Measurements from ENCODE around the gene ABL2.

DNA sequence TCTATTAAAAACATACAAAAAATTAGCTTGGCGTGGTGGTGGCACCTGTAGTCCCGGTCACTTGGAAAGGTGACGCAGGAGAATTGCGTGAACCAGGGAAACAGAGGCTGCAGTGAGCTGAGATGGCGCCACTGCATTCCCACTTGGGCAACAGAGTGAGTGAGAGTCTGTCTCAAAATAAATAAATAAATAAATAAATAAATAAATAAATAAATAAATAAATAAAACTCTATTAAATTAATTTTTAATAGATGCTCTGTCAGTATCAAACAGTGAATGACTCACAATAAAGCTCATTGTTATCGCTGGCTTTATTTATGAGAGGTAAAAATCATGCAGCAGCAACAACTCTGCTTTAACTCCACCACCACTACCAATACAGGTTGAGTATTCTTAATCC lies 72.8 kb downstream of the ABL2 start:
- no peak for TF ChIP-seq POLR2AphosphoS5 (IDR thresholded peaks at IDR 0.05)
- TF ChIP-seq, protein P1, sequence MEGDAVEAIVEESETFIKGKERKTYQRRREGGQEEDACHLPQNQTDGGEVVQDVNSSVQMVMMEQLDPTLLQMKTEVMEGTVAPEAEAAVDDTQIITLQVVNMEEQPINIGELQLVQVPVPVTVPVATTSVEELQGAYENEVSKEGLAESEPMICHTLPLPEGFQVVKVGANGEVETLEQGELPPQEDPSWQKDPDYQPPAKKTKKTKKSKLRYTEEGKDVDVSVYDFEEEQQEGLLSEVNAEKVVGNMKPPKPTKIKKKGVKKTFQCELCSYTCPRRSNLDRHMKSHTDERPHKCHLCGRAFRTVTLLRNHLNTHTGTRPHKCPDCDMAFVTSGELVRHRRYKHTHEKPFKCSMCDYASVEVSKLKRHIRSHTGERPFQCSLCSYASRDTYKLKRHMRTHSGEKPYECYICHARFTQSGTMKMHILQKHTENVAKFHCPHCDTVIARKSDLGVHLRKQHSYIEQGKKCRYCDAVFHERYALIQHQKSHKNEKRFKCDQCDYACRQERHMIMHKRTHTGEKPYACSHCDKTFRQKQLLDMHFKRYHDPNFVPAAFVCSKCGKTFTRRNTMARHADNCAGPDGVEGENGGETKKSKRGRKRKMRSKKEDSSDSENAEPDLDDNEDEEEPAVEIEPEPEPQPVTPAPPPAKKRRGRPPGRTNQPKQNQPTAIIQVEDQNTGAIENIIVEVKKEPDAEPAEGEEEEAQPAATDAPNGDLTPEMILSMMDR (IDR thresholded peaks at IDR 0.05), result no peak
- no peak for TF ChIP-seq POLR2A (IDR thresholded peaks at IDR 0.05)
- TF ChIP-seq EP300 (IDR thresholded peaks at IDR 0.05), result no peak
